ENCODE data around the gene IL1A.

- TF ChIP-seq CTCF (conservative IDR thresholded peaks at IDR 0.05; ENCODE audit: low read depth, low read length) (no peak), EZH2 (IDR thresholded peaks at IDR 0.05; ENCODE audit: borderline replicate concordance, low read depth, low read length, poor library complexity, severe bottlenecking) (no peak)
Measured at GRCh38 chr2:112813280-112813966, 29.1 kb upstream of the IL1A start.
